HEK293 (cell line): ENCODE measurements around the gene SMIM32.

Experiments
- CTCF ChIA-PET: fragments of 350-600 bp; formaldehyde crosslinking; extraction: SDS; loops from one replicate; lab custom pipeline; 2021; ENCODE audit warnings: antibody characterized with exemption; lab: Yijun Ruan, JAX
- POLR2A ChIA-PET: fragments of 300-600 bp; formaldehyde crosslinking; extraction: SDS; loops from one replicate; lab custom pipeline; 2020; ENCODE audit warnings: antibody characterized with exemption, inconsistent platforms; lab: Yijun Ruan, JAX
- H3K27ac ChIP-seq: fragments of 200-500 bp; sonication (Bioruptor generic); 2 replicates; pipeline ENCODE4 v1.5.1; 2014; ENCODE audit warnings: low read depth, low read length, control low read depth, inconsistent platforms; ENCODE audit errors: extremely low read depth
- H3K36me3 ChIP-seq, 2 experiments: fragments of 200-500 bp in 1 of 2; sonication (Bioruptor generic) in 1 of 2; 1 replicate in 1 of 2; 2 replicates in 1 of 2; pipeline ENCODE4 v1.5.1; 2014 to 2017; ENCODE audit warnings: inconsistent platforms in 2 of 2, low read length in 2 of 2; ENCODE audit not compliant: control insufficient read depth in 2 of 2, insufficient read depth in 1 of 2
- H3K4me1 ChIP-seq: fragments of 200-500 bp; sonication (Bioruptor generic); 2 replicates; pipeline ENCODE4 v1.5.1; 2014; ENCODE audit warnings: mild to moderate bottlenecking, low read length, inconsistent platforms; ENCODE audit not compliant: control insufficient read depth, insufficient read depth
- H3K4me3 ChIP-seq: 2 replicates; pipeline ENCODE4 v1.5.1; 2011; ENCODE audit warnings: low read depth, mild to moderate bottlenecking, control low read depth, low read length, moderate library complexity
- H3K9me3 ChIP-seq: fragments of 200-500 bp; sonication (Bioruptor generic); 2 replicates; pipeline ENCODE4 v1.5.1; 2014; ENCODE audit warnings: low read depth, low read length, inconsistent platforms; ENCODE audit not compliant: control insufficient read depth, insufficient read depth
- EGR2 ChIP-seq: fragments of 450-650 bp; formaldehyde crosslinking; IDR thresholded peaks from 2 replicates; pipeline ENCODE4 v1.5.1; 2016; ENCODE audit warnings: low read depth, missing biosample characterization, missing genetic modification characterization
- GLI4 ChIP-seq: fragments of 450-650 bp; formaldehyde crosslinking; IDR thresholded peaks from 2 replicates; pipeline ENCODE4 v1.5.1; 2016; ENCODE audit warnings: missing biosample characterization, missing genetic modification characterization
- ZNF24 ChIP-seq: fragments of 450-650 bp; formaldehyde crosslinking; IDR thresholded peaks from 2 replicates; pipeline ENCODE4 v1.5.1; 2016; ENCODE audit warnings: missing biosample characterization, missing genetic modification characterization
- ZNF335 ChIP-seq: fragments of 450-650 bp; formaldehyde crosslinking; conservative IDR thresholded peaks from 2 replicates; pipeline ENCODE4 v1.5.1; 2016; ENCODE audit warnings: missing biosample characterization, missing genetic modification characterization
- ZNF391 ChIP-seq: fragments of 450-650 bp; formaldehyde crosslinking; IDR thresholded peaks from 2 replicates; pipeline ENCODE4 v1.5.1; 2016; ENCODE audit warnings: low read depth, missing biosample characterization, missing genetic modification characterization, borderline replicate concordance
- ZNF394 ChIP-seq: fragments of 450-650 bp; formaldehyde crosslinking; IDR thresholded peaks from 2 replicates; pipeline ENCODE4 v1.5.1; 2016; ENCODE audit warnings: missing biosample characterization, missing genetic modification characterization, mild to moderate bottlenecking, moderate library complexity, borderline replicate concordance
- ZNF548 ChIP-seq: fragments of 450-650 bp; formaldehyde crosslinking; IDR thresholded peaks from 2 replicates; pipeline ENCODE4 v1.5.1; 2016; ENCODE audit warnings: missing biosample characterization, missing genetic modification characterization
- ZXDB ChIP-seq: fragments of 450-650 bp; formaldehyde crosslinking; IDR thresholded peaks from 2 replicates; pipeline ENCODE4 v1.5.1; 2016; ENCODE audit warnings: missing biosample characterization, missing genetic modification characterization
- TF ChIP-seq, protein P1 (sequence below): fragments of 450-650 bp; formaldehyde crosslinking; IDR thresholded peaks from 2 replicates; pipeline ENCODE4 v1.5.1; 2016; ENCODE audit warnings: missing biosample characterization, missing genetic modification characterization
- TF ChIP-seq, protein P2 (sequence below): fragments of 450-650 bp; formaldehyde crosslinking; IDR thresholded peaks from 2 replicates; pipeline ENCODE4 v1.5.1; 2016; ENCODE audit warnings: missing biosample characterization, missing genetic modification characterization
- TF ChIP-seq, protein P3 (sequence below): fragments of 450-650 bp; formaldehyde crosslinking; IDR thresholded peaks from 2 replicates; pipeline ENCODE4 v1.5.1; 2017; ENCODE audit warnings: missing biosample characterization, missing genetic modification characterization

Gene SMIM32

DNA sequence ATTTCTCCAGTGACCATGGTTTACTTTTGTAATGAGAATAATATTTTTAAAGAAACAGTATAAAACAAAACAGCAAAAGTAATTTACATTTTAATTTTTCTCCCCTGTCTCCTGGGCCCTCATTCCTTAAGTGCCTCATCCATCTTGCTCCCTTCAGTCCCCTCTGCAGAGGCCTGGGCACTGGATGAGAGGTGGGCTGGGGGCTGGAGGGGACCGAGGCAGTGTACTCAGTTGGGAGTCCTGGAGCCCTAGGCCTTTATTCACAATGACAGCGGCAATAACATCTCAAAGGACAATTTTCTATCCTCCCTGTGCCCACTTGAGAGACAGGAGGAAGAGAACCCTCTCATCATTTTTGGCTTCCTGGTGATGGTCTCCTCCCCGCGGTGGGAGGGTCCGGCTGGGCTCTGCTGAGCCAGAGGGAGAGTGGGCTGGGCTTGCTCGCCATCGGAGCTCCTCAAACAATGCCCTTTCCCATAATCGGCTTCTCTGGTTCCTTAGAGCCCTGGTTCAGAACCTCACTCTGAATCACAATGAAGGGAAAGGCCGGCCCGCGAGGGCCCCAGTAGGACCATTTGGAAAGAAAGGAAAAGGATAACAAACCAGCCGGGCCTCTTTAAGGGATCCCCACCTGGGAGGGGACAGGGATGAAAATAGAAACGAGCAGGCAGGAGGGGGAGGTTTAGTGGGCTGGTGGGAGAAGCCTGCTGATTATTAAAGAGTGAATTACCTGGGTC lies 9.7 kb upstream of the SMIM32 start (continued):
- TF ChIP-seq GLI4 (tag by site-specific recombination): no peak
- no peak for TF ChIP-seq ZNF394
- no peak for TF ChIP-seq ZNF391 (tag by site-specific recombination)
- TF ChIP-seq ZNF24 (tag by site-specific recombination): no peak
- TF ChIP-seq ZNF548 (tag by site-specific recombination): no peak
- no peak for TF ChIP-seq ZNF335 (tag by site-specific recombination)
- TF ChIP-seq, protein P1, sequence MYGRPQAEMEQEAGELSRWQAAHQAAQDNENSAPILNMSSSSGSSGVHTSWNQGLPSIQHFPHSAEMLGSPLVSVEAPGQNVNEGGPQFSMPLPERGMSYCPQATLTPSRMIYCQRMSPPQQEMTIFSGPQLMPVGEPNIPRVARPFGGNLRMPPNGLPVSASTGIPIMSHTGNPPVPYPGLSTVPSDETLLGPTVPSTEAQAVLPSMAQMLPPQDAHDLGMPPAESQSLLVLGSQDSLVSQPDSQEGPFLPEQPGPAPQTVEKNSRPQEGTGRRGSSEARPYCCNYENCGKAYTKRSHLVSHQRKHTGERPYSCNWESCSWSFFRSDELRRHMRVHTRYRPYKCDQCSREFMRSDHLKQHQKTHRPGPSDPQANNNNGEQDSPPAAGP (tag by site-specific recombination): no peak

DNA sequence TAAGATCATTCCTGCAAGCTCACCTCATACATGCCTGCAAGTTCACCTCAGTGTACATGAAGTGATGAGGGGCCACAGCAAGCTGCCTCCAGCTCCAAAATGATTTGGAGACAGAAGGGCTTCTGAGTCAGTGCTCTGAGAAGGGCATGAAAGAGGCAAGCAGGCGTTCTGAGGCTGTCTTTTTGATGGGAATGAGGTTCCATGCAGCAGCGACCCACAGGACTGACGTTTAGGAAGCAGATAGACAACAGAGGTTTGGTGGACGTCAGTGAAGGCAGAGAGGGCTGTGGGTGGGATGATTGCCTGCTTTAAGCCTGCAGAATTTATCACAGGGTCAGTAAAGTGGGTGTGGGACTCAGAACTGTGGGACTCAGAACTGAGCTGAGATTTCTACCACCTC lies 8.9 kb upstream of the SMIM32 start:
- Histone ChIP-seq H3K9me3 (no peaks in the 10 kb centered on the region), H3K4me1 (no peaks in the 10 kb centered on the region), H3K27ac (no peak overlapping the region), H3K36me3 (no peaks in the 10 kb centered on the region), H3K4me3 (no peak overlapping the region)
- no peak for TF ChIP-seq ZNF394
- no peak for TF ChIP-seq ZXDB (tag by site-specific recombination)
- 0 out of 2 replicates have a peak, but pooled peaks have one; percentile 8 for TF ChIP-seq EGR2 (tag by site-specific recombination)
- CTCF ChIA-PET: interaction anchor here (3.3 kb wide), 1 partner anchor 10 kb away, joined by 18 read pairs; no protein-coding TSS in a partner anchor
- POLR2A ChIA-PET: no interaction called here

DNA sequence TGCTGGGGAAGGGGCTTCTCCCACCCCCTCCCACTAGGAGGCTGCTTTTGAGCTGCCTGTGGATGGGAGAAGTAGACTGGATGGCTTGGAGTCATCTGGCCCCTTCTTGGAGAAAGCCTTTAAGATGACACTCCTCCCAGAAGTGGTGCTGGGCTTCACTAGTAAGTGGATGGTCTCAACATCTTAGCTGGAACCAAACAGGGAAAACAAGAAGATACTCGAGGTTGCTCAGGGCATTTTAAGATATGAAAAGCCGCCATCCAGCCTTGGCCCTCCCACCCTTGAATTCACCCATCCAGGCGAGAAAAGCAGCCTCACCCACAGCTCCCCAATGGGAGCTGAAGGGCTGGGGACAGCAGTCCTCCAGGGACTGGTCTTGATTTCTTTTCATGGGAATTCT lies 7.8 kb upstream of the SMIM32 start:
- H3K36me3 ChIP-seq: no peaks in the 10 kb centered on the region
- no peaks in the 10 kb centered on the region for H3K9me3 ChIP-seq
- TF ChIP-seq, protein P2, sequence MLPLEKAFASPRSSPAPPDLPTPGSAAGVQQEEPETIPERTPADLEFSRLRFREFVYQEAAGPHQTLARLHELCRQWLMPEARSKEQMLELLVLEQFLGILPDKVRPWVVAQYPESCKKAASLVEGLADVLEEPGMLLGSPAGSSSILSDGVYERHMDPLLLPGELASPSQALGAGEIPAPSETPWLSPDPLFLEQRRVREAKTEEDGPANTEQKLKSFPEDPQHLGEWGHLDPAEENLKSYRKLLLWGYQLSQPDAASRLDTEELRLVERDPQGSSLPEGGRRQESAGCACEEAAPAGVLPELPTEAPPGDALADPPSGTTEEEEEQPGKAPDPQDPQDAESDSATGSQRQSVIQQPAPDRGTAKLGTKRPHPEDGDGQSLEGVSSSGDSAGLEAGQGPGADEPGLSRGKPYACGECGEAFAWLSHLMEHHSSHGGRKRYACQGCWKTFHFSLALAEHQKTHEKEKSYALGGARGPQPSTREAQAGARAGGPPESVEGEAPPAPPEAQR (tag by site-specific recombination): no peak
- TF ChIP-seq, all 188 proteins: peak for 0
- no peak overlapping the region for H3K27ac ChIP-seq
- H3K4me1 ChIP-seq: no peaks in the 10 kb centered on the region
- ChIA-PET POLR2A (no interaction called here), CTCF (interaction anchor here (0.9 to 3.3 kb wide), 2 partner anchors 11 to 255 kb away, joined by 4 to 18 read pairs; no protein-coding TSS in a partner anchor)
- H3K4me3 ChIP-seq: no peak overlapping the region

DNA sequence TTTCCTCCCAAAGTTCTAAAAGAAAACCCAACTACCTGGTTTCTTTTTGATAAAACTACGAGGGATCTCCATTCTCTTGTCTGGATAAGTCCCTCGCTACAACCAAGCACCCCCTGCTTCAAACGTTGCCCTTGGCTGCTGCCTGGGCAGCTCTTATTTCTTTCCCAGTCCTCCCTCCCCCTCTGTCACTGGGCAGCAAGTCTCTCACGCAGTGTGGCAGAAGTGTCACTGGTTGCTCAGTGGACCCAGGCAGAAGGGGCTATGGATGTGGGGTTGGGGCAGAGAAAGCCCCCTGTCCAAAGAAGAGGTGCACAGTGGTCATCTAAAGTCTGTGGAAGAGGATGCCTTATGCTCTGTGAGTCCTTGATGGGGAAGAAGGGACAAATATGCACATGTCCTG lies 7.2 kb upstream of the SMIM32 start:
- TF ChIP-seq, protein P3, sequence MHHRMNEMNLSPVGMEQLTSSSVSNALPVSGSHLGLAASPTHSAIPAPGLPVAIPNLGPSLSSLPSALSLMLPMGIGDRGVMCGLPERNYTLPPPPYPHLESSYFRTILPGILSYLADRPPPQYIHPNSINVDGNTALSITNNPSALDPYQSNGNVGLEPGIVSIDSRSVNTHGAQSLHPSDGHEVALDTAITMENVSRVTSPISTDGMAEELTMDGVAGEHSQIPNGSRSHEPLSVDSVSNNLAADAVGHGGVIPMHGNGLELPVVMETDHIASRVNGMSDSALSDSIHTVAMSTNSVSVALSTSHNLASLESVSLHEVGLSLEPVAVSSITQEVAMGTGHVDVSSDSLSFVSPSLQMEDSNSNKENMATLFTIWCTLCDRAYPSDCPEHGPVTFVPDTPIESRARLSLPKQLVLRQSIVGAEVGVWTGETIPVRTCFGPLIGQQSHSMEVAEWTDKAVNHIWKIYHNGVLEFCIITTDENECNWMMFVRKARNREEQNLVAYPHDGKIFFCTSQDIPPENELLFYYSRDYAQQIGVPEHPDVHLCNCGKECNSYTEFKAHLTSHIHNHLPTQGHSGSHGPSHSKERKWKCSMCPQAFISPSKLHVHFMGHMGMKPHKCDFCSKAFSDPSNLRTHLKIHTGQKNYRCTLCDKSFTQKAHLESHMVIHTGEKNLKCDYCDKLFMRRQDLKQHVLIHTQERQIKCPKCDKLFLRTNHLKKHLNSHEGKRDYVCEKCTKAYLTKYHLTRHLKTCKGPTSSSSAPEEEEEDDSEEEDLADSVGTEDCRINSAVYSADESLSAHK: no peak
- CTCF ChIA-PET: interaction anchor here (0.9 to 3.3 kb wide), 2 partner anchors 12 to 254 kb away, joined by 4 to 18 read pairs; no protein-coding TSS in a partner anchor
- H3K9me3 ChIP-seq: no peaks in the 10 kb centered on the region

More for the DNA sequence above, 7.2 kb upstream of the SMIM32 start:
- POLR2A ChIA-PET: no interaction called here
- Histone ChIP-seq H3K36me3 (no peaks in the 10 kb centered on the region), H3K27ac (no peak overlapping the region), H3K4me1 (no peaks in the 10 kb centered on the region), H3K4me3 (no peak overlapping the region)
